Panc1 (cell line): ENCODE results near the gene SRGAP2C. TPM values are rescaled to one million over a fixed set of nuclear protein-coding genes. Genes with fewer than 3 reads are reported as not detected.
"Not testable (repeated sequence)": the region's sequence is repeated elsewhere in the genome, so short reads cannot be mapped to it uniquely, and the experiment has no call there.

Experiments used
- ATAC-seq: fragments of 200-7000 bp; cut with Tn5 transposase; 2 replicates; pipeline ENCODE4 v1.9.1; 2020; ENCODE audit warnings: mild to moderate bottlenecking, moderate library complexity
- BruUV-seq: library from RNA; stranded (reverse); fragments of 400-500 nt; replicated peaks from 2 replicates; lab custom pipeline; 2021; lab: Mats Ljungman, UMichigan
- CTCF ChIA-PET: fragments of 300-600 bp; sonication (Branson Sonifier 250); formaldehyde crosslinking; loops from one replicate; lab custom pipeline; 2022; ENCODE audit warnings: antibody characterized with exemption; lab: Charles Lee
- POLR2A ChIA-PET: fragments of 300-600 bp; sonication (Branson Sonifier 250); formaldehyde crosslinking; loops from one replicate; lab custom pipeline; 2022; ENCODE audit warnings: antibody characterized with exemption; lab: Charles Lee
- DNase-seq: peaks from one replicate; pipeline ENCODE4 v3.0.0-alpha.2; 2010; ENCODE audit warnings: low read depth, low spot score
- H3K27ac ChIP-seq: 2 replicates; pipeline ENCODE4 v1.5.1; 2011; ENCODE audit warnings: mild to moderate bottlenecking, low read length, inconsistent platforms
- H3K27me3 ChIP-seq: fragments of 200-500 bp; sonication (Bioruptor generic); 2 replicates; pipeline ENCODE4 v1.6.0; 2014; ENCODE audit warnings: low read length, inconsistent platforms; ENCODE audit not compliant: control insufficient read depth, insufficient read depth
- H3K36me3 ChIP-seq: fragments of 200-500 bp; sonication (Bioruptor generic); 2 replicates; pipeline ENCODE4 v1.5.1; 2014; ENCODE audit warnings: inconsistent platforms, mild to moderate bottlenecking, low read length, moderate library complexity; ENCODE audit not compliant: control insufficient read depth, insufficient read depth
- H3K4me1 ChIP-seq: 2 replicates; pipeline ENCODE4 v1.5.1; 2011; ENCODE audit warnings: inconsistent platforms, mild to moderate bottlenecking, low read length, moderate library complexity; ENCODE audit not compliant: control insufficient read depth, insufficient read depth
- H3K4me3 ChIP-seq, 2 experiments: 2 replicates each; pipeline ENCODE4 v1.5.1; 2011 to 2012; ENCODE audit warnings: low read depth in 2 of 2, low read length in 2 of 2, mild to moderate bottlenecking in 2 of 2, inconsistent platforms in 1 of 2, moderate library complexity in 1 of 2
- H3K9me3 ChIP-seq: fragments of 200-500 bp; sonication (Bioruptor generic); 2 replicates; pipeline ENCODE4 v1.5.1; 2014; ENCODE audit warnings: low read depth, mild to moderate bottlenecking, inconsistent platforms, low read length, moderate library complexity; ENCODE audit not compliant: control insufficient read depth, insufficient read depth
- in situ Hi-C: cut with HindIII; loops from 2 replicates; pipeline ENCODE4 v1.10.0; 2016; ENCODE audit warnings: low sequenced_read_pairs, low pct_unique_long_range_greater_than_20kb
- intact Hi-C: fragments of 100-400 bp; cut with micrococcal nuclease; formaldehyde crosslinking; loops from one replicate; pipeline ENCODE4 v1.10.0; 2022; ENCODE audit not compliant: unreplicated experiment
- total RNA-seq: library from RNA; stranded (reverse); gene quantifications from one replicate; pipeline ENCODE4 v1.2.1, GENCODE V29; 2021; ENCODE audit not compliant: unreplicated experiment

Gene SRGAP2C
- total RNA-seq, 1 experiment from 2014 or later = 50.5 TPM

DNA sequence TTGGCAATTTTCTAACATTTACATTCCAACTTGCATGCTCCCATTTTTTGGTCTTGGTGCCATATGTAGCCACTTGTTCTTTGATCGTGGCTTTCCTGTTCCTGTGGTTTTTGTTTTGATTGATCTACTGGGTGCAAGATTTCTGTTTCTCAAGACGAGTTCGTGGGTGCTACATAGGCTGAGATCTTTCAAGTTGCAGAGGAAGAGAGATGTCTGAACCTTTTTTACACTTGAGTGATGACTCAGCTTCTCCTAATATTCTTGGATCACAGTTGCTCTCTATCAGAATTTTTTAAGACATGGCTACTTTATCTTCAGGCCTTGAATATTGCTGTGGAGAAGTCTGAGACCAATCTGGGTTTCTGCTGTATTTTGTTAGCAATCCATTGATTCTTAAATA is 85.2 kb downstream of the SRGAP2C start:
- H3K27me3 ChIP-seq, intact Hi-C loops, in situ Hi-C loops, POLR2A ChIA-PET, CTCF ChIA-PET, H3K9me3 ChIP-seq, ATAC-seq, H3K4me1 ChIP-seq, DNase-seq, BruUV-seq, H3K36me3 ChIP-seq, H3K4me3 ChIP-seq, H3K27ac ChIP-seq: not testable (repeated sequence)

DNA sequence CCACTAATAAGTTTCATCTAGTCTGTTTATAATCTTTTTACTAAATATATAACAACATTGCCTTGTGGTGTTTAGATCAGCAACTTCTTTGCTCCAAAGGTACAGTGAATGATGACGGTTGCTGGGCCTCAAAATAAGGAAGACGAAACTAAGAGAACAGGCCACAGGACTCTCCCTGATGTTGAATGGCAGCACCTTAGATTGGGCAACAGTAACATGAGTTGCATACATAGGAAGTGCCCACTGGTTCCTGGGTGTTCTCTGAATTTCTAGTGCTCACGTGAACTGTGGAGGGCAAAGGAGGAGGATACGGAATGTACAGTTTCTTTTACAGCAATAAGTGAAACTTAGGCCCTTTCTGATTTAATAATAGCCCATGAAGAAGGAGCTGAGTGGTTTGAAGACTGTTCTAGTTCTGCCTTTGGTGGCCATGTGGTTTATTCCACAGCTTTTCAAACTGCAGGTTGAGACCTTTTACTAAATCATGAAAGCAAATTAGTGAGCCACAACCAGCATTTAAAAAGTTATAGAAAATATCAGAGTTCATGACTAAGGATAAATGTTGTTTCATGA is 86.5 kb downstream of the SRGAP2C start:
- CTCF ChIA-PET, in situ Hi-C loops, H3K36me3 ChIP-seq, POLR2A ChIA-PET, H3K27me3 ChIP-seq, H3K4me1 ChIP-seq, ATAC-seq, H3K27ac ChIP-seq, BruUV-seq, H3K4me3 ChIP-seq, H3K9me3 ChIP-seq, DNase-seq, intact Hi-C loops: not testable (repeated sequence)

DNA sequence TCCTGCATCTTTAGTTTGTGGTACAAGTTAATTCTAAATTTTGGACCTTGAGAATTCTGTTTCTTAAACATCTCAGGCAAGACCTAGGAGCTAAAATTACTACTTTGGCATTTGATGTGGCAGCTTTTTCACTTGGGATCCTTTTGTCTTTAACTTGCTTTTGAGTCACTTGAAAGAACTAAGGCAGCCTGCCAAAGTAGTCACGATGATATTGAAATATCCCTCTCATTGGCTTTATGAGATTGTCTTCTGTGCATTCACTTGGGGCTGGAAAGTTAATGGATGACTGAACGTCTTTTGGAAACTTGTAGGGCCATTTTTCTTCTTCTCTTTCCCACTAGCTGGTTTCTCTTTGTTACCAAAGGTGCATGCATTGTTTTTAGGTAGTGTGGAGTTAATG is 90.7 kb downstream of the SRGAP2C start:
- H3K27ac ChIP-seq, DNase-seq, H3K27me3 ChIP-seq, in situ Hi-C loops, H3K9me3 ChIP-seq, intact Hi-C loops, H3K36me3 ChIP-seq, H3K4me3 ChIP-seq, ATAC-seq, POLR2A ChIA-PET, H3K4me1 ChIP-seq, CTCF ChIA-PET, BruUV-seq: not testable (repeated sequence)

DNA sequence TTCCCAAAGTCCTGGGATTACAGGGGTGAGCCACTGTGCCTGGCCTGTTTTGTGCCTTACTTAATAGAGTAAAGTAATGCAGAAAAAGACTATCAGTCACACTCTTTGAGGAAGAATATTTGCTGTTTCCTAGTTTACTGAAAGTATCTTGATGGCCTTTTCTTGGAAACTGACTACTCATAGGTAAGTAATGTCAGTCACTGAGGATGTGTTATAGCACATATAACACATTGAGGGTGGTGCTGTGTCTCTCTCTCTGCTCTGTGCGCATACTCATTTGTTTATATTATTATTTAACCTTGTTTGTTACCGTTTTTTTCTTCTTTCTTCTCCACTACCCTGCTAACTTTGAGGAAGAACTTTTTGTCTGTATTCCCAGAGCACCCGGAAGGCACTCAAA is 93.4 kb downstream of the SRGAP2C start:
- H3K4me1 ChIP-seq, BruUV-seq, DNase-seq, intact Hi-C loops, POLR2A ChIA-PET, H3K36me3 ChIP-seq, H3K27ac ChIP-seq, H3K27me3 ChIP-seq, ATAC-seq, in situ Hi-C loops, CTCF ChIA-PET, H3K9me3 ChIP-seq, H3K4me3 ChIP-seq: not testable (repeated sequence)

DNA sequence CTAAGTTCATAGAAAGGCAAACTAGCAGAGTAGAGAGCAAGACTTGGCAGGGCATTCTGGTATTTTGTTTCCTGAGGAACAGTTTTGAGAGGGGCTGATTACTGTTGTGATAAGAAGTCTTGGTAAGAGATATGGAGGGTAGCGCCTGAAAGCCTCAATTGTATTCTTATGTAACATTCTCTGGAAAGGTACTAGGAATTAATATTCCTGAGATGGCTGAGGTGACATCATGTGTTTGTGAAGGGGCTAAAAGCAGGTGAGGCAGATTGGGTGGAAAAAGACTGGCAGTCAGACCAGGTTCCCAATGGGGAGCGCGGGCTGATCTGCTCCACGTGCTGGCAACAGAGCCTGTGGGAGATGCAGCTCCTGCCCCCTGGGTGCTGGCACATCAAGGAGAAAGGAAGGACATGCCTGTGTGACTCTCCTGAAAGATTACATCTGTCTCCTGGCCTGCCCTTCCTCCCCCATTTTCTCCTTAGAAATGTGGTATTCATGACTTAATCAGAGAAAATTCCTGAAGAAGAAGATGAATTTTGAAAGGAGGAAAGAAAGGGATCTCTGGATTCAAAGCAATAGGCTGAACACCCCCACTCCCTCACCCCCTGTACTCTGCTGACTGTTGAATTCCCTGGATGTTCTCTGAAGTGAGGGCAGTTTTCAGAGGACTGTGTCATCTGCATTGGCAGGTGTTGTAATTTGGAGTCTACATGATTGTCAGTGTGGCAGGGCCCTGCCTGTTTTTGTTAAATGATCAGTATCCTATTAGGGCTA is 94.2 kb downstream of the SRGAP2C start:
- DNase-seq, CTCF ChIA-PET, in situ Hi-C loops, H3K4me3 ChIP-seq, intact Hi-C loops, POLR2A ChIA-PET, ATAC-seq, H3K27ac ChIP-seq, H3K27me3 ChIP-seq, H3K4me1 ChIP-seq, BruUV-seq, H3K36me3 ChIP-seq, H3K9me3 ChIP-seq: not testable (repeated sequence)

DNA sequence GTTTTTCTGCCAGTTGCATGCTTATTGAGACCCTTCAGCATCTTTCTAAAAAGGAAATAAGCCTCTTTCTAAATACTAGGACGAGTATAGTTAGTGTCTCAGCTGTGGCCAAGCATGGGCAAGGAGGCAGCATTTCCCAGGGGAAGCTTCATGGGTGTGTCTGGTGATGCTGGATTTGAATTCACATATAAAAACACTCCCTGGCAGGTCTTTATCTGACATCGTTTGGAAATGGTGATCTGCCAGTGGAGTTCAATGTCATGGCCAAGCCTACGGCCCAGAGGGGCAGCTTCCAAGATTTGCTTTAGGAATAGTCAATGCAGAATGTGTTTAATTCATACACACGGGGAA is 94.7 kb downstream of the SRGAP2C start:
- DNase-seq, BruUV-seq, H3K27ac ChIP-seq, H3K9me3 ChIP-seq, H3K4me3 ChIP-seq, intact Hi-C loops, H3K27me3 ChIP-seq, H3K36me3 ChIP-seq, H3K4me1 ChIP-seq, in situ Hi-C loops, CTCF ChIA-PET, POLR2A ChIA-PET, ATAC-seq: not testable (repeated sequence)

DNA sequence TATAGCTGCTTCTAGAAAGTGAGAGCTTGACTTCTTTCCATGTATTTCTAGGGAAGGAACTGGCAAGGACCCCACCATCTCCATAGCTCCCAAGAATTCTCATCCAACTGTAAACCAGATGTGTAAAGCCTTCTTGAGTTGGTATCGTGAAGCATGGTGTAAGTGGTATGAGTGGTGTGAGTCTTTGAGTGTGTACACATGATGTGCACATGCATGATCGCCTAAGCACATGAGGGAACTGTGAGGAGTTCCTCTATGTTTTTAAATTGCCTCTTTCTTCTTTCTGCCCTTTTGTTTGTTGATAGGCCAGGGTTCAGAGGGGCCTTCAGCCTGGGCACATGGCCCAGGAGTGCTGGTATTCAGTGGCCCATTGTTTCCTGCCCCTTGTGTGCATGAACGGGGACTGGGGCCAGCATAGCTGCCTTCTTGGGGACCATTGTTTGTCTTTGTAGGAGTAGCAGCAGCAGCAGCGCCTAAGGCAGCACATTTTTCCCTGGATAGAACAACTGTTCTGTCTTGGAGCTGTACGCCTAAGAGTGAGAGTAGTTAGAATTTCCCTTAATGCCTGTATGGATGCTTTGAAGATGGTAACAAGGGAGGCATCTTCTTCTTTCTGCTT is 96.0 kb downstream of the SRGAP2C start:
- H3K4me3 ChIP-seq, in situ Hi-C loops, POLR2A ChIA-PET, DNase-seq, H3K4me1 ChIP-seq, H3K27ac ChIP-seq, H3K9me3 ChIP-seq, CTCF ChIA-PET, intact Hi-C loops, BruUV-seq, H3K36me3 ChIP-seq, H3K27me3 ChIP-seq: not testable (repeated sequence)
- peak; percentile 52; the same call in 1 of the 2 replicates for ATAC-seq
